Activated CD8-positive, alpha-beta memory T cell treated with anti-CD3 and anti-CD28 coated beads, Interleukin-2, amount 50 U/mL, for 48 hours (primary cell): Measurements from ENCODE around the gene NEK3.
"Not testable (repeated sequence)": the region's sequence is repeated elsewhere in the genome, so short reads cannot be mapped to it uniquely, and the experiment has no call there.

Source experiments
- DNase-seq: peaks from one replicate; pipeline ENCODE4 v3.0.0-alpha.2; 2020

The NEK3 gene

DNA sequence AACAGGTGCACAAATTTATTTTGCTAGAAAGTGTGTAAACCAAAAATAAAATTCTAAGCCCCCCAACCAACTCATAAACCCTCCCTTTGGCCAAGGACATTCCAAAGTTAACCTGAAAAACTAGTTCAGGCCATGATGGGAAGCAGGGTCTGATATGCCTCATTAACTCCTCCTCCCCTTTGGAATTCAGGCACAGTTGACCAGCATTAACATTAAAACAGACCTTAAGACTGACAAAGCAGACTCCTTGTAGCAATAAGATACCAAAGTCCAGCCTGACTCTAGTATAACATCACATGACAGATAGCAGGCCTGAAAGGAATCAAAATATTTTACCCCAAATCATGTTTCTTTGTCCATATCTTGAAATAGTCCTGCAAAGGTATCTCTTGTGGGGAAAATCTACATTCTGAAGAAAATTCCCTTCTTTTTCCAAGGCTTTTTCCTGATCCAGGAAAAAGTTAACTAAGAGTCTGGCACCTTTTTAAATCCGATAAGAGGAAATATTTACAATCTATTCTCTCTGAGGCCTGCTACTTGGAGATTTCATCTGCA is 50.2 kb downstream of the NEK3 start:
- no peak for DNase-seq

DNA sequence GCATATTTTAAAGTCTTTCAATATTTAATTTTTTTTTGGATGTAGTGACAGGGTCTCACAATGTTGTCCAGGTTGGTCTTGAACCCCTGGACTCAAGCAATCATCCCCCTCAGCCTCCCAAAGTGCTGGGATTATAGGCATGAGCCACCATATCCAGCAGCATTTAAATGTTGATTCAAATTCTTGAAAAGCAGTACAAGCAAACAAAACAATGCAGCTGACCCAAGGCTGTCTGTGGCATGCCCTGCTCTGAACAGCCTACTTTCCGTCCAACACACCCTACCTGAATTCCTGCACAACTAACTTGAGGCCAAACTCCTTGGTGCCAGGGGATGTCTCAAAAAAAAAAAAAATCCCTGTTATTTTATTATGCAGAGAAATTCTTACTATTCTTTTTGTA is 53.6 kb downstream of the NEK3 start:
- DNase-seq = no peak

DNA sequence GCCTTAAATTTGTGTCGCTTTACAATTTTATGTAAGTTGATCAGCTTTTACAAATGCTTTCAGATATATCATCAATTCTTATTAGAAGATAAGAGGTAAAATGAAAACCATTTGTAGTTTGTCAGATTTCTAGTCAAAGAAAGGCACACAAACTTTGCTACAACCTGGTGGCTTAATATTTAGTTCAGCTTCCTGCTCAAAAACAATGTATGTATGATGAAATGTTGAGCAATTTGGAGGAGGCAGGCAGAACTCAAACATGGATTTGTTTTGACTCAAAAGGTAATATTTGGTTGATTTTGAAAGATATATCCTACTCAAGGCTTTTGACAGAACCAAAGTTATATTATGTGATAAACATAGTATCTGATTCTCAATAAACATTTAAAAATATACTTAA is 54.8 kb downstream of the NEK3 start:
- no peak for DNase-seq

DNA sequence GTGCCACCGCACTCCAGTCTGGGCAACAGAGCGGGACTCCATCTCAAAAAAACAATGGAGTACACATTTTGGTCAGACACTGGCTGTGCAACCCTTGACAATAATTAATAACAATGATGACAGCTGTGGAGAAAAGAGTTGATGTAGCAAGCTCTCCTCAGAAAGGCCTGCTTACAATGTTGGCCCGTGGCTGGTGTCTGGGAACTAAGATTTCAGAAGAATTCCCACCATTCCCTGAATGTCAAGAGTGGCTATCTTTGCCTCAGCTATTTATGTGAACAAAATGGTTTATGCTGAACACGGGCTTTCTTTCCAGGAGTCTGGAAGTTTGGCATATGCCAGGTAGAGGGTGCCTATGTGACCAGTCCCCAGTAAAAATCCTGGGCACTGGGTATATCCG is 56.0 kb downstream of the NEK3 start:
- DNase-seq = no peak

DNA sequence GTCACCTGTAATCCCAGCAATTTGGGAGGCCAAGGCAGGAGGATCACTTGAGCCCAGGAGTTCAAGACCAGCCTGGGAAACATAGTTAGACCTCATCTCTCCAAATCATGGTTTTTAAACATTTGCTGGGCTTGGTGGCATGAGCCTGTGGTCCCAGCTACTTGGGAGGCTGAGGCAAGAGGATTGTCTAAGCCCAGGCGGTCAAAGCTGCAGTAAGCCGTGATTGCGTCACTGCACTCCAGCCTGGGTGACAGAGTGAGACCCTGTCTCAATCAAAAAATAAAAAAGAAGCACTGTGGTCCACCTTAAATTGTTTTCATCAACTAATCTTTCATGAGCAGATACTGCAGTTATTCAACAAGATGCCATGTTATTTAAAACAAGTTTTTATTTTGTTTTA is 57.0 kb downstream of the NEK3 start:
- not testable (repeated sequence) for DNase-seq

DNA sequence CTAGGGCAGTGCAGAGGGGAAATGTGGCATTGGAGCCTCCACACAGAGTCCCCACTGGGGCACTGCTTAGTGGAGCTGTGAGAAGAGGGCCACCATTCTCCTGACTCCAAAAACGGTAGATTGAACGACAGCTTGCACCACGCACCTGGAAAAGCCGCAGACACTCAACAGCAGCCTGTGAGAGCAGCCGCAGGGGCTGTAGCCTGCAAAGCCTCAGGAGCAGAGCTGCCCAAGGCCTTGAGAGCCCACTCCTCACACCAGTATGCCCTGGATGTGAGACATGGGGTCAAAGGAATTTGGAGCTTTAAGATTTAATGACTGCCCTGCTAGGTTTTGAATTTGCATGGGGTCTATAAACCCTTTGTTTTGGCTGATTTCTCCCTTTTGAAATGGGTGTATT is 62.2 kb downstream of the NEK3 start:
- no peak for DNase-seq

DNA sequence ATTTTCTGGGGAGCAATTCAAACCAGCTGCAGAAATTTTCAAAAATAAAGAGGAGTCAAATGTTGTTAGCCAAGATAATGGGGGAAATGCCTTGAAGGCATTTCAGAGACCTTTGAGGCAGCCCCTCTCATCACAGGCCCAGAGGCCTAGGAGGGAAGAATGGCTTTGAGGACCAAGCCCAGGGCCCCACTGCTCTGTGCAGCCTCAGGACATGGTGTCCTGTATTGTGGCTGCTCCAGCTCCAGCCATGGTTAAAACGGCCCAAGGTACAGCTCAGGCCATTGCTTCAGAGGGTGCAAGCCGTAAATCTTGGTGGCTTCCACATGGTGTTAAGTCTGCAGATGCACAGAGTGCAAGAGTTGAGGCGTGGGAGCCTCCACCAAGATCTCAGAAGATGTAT is 62.6 kb downstream of the NEK3 start:
- DNase-seq = no peak

DNA sequence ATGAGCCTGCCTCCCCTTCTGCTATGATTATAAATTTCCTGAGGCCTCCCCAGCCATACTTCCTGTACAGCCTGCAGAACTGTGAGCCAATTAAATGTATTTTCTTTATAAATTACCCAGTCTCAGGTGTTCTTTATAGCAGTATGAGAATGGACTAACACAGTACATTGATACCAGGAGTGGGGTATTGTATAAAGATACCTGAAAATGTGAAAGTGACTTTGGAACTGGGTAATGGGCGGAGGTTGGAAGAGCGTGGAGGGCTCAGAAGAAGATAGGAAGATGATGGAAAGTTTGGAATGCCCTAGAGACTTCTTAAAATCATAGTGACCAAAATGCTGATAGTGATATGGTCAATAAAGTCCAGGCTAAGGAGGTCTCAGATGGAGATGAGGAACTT is 63.3 kb downstream of the NEK3 start:
- DNase-seq = no peak

DNA sequence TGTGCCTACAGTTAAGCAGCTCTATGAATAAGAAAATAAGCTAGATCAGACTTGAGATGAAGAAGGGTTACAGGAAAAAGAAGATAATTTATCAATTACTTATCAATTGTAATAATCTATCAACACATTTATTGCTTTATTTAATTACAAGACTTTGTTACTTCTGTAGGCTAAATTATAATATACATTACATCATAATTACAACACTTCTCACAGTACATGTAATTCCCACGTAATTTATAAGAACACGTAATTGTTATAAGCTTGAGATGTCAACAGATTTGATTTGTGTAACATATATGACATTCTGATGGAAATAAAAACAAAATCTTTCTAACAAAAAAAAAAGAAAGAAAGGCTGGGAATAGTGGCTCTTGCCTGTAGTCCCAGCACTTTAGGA is 67.3 kb downstream of the NEK3 start:
- no peak for DNase-seq

DNA sequence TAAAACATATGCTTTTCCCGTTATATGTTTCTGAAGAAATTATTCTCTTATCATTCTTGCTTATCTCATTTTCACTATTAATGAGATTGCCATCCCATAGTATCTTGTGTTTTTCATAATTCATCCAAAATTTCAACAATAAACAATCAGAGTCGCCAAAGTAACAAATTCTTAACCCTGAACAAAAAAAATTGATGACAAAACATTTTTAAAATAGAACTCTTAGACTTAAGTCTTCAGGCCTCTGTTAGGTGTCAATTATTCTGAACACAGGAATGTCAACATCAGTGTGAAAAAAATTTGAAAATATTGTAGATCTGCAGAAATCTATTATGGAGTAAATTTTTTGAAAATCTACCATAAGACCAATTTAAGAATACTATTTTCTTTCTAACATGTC is 67.9 kb downstream of the NEK3 start:
- DNase-seq = no peak

DNA sequence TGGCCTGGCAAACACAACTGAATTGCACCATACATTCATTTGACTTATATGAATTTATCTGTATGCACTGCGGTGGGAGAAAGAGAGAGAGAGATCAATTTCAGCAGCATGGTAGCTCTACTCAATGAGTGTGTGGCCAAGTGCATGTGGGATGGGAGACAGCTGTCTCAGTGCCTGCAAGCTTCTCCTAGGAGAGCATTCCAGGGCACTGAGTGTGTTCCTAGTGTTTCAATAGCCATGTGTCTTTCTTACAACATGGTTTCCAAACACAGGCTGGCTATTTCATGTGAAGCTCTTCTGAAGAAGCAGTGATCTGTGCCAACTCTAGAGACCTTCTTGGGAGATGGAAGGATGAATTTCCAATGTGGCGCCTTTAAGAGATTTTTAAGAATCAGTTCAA is 74.0 kb downstream of the NEK3 start:
- no peak for DNase-seq

DNA sequence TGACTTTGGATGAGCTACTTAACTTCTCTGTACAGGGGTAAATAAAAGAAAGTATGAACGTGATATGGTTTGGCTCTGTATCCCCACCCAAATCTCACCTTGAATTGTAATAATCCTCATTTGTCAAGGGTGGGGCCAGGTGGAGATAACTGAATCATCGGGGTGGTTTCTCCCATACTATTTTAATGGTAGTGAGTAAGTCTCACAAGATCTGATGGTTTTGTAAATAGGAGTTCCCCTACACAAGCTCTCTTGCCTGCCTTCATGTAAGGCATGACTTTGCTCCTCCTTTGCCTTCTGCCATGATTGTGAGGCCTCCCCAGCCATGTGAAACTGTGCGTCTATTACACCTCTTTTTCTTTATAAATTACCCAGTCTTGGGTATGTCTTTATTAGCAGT is 74.4 kb downstream of the NEK3 start:
- DNase-seq = not testable (repeated sequence)
